Stomach (tissue), 9 donors: ENCODE data around the gene COL4A1. TPM values are rescaled to one million over a fixed set of nuclear protein-coding genes. Genes with fewer than 3 reads are reported as not detected.

Source experiments
- DNase-seq, 2 donors: peaks; one replicate each; pipeline versions ENCODE4 v3.0.0 to v3.0.0-alpha.2; 2013 to 2019
- H3K27ac ChIP-seq, 5 donors: fragments of 200-600 bp in 4 of 5; sonication (generic) in 4 of 5; one replicate each; pipeline ENCODE4 v1.5.1; 2013 to 2019; ENCODE audit warnings: mild to moderate bottlenecking in 1 of 5, moderate library complexity in 1 of 5
- H3K27me3 ChIP-seq, 3 donors: fragments of 200-600 bp; sonication (generic); one replicate each; pipeline ENCODE4 v1.5.1; 2017 to 2019; ENCODE audit warnings: mixed run types in 1 of 3
- H3K36me3 ChIP-seq, 4 donors: fragments of 200-600 bp; sonication (generic); 1 replicate in 3 of 4; 2 replicates in 1 of 4; pipeline ENCODE4 v1.5.1; 2016 to 2019
- H3K4me1 ChIP-seq, 4 donors: fragments of 200-600 bp; sonication (generic); one replicate each; pipeline ENCODE4 v1.5.1; 2016 to 2019
- H3K4me3 ChIP-seq, 4 donors: fragments of 200-600 bp; sonication (generic) in 3 of 4; one replicate each; pipeline ENCODE4 v1.5.1; 2016 to 2019; ENCODE audit warnings: mild to moderate bottlenecking in 1 of 4
- H3K9me3 ChIP-seq, 4 donors: fragments of 200-600 bp; sonication (generic); one replicate each; pipeline ENCODE4 v1.5.1; 2016 to 2019
- EP300 ChIP-seq: sonication (generic); formaldehyde crosslinking; IDR thresholded peaks from one replicate; pipeline ENCODE4 v1.6.1; 2017; ENCODE audit warnings: antibody characterized with exemption
- POLR2A ChIP-seq, 4 donors: fragments of 450-650 bp; IDR thresholded peaks; one replicate each; pipeline ENCODE4 v1.6.1; 2016; ENCODE audit warnings: antibody characterized with exemption in 4 of 4, control low read depth in 2 of 4, mild to moderate bottlenecking in 1 of 4, moderate library complexity in 1 of 4
- POLR2AphosphoS5 ChIP-seq, 3 donors: sonication (generic); formaldehyde crosslinking; IDR thresholded peaks; one replicate each; pipeline ENCODE4 v1.6.1; 2016; ENCODE audit warnings: antibody characterized with exemption in 3 of 3
- WGBS, 5 donors: extraction: QIAGEN DNeasy Blood & Tissue Kit in 3 of 5; methylation state at CpG; one replicate each; pipeline versions ENCODE4 v1.1.5 to v1.1.7; 2013 to 2018; 5-methylcytosine and 5-hydroxymethylcytosine counted together
- intact Hi-C: fragments of 100-400 bp; cut with DNase I; formaldehyde crosslinking; loops from one replicate; pipeline ENCODE4 v1.15.1; 2023; ENCODE audit warnings: low total_unique reads
- polyA plus RNA-seq, 3 donors: library from polyadenylated mRNA; stranded (reverse); fragments of 200-250 nt; gene quantifications; one replicate each; pipeline ENCODE4 v1.2.3, GENCODE V29; 2013
- total RNA-seq, 5 donors: library from RNA; depleted of rRNA; stranded (reverse); fragments of >200 nt; gene quantifications; one replicate each; pipeline versions ENCODE4 v1.1.0 to v1.2.3, GENCODE V29; 2014 to 2016
- TF ChIP-seq, protein P1 (sequence below), 7 experiments: fragments of 450-650 bp in 4 of 7; fragments of 200-600 bp in 3 of 7; sonication (generic) in 3 of 7; IDR thresholded peaks; one replicate each; pipeline ENCODE4 v1.5.1; 2016 to 2019; ENCODE audit warnings: antibody characterized with exemption in 7 of 7, control low read depth in 2 of 7, mild to moderate bottlenecking in 1 of 7
- donor health status: healthy with polysubstance abuse.
- donor health status: Bipolar disorder and iron deficiency.
- donor health status: healthy.

The COL4A1 gene
- total and polyA plus RNA-seq, 8 donors, result 18.8 to 798 (median 133) TPM

DNA sequence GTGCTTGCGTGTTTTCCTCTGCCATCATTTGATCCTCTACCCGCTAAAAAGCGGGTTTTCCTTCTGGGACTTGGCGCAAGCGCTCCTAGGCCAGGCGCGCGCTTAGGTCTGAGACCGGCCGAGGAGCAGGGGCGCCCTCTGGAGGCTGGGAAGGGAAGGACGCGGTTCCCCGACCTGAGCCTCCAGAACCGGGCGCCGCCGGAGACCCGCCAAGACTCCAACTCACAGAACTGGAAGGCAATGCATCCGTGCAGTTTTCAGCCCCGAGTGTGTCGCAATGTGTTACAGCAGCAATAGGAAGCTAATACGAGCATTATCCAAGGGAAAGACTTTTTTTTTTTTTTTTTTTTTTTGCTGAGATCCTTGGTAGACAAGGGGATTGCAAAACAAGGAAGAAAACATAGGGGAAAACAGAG is 190.9 kb downstream of the COL4A1 start:
- TF ChIP-seq, protein P1, sequence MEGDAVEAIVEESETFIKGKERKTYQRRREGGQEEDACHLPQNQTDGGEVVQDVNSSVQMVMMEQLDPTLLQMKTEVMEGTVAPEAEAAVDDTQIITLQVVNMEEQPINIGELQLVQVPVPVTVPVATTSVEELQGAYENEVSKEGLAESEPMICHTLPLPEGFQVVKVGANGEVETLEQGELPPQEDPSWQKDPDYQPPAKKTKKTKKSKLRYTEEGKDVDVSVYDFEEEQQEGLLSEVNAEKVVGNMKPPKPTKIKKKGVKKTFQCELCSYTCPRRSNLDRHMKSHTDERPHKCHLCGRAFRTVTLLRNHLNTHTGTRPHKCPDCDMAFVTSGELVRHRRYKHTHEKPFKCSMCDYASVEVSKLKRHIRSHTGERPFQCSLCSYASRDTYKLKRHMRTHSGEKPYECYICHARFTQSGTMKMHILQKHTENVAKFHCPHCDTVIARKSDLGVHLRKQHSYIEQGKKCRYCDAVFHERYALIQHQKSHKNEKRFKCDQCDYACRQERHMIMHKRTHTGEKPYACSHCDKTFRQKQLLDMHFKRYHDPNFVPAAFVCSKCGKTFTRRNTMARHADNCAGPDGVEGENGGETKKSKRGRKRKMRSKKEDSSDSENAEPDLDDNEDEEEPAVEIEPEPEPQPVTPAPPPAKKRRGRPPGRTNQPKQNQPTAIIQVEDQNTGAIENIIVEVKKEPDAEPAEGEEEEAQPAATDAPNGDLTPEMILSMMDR (IDR thresholded peaks at IDR 0.05), result peak in 5 of 7 experiments; percentile 58 to 77 (median 68)
- TF ChIP-seq EP300, result no peak
- Histone ChIP-seq H3K36me3 (no peaks in the 10 kb centered on the region), H3K4me3 (no peak overlapping the region), H3K9me3 (no peaks in the 10 kb centered on the region), H3K27ac (no peak overlapping the region), H3K27me3 (peaks cover 0 to 32% (median 11%) of the 10 kb centered on the region in 3 donors), H3K4me1 (peaks cover 0 to 4% (median 1%) of the 10 kb centered on the region in 4 donors)
- DNase-seq, result peak; percentile 75 to 88
- intact Hi-C loops, result loop anchor here (10.0 kb wide), 1 partner anchor 1161 kb away; no protein-coding TSS in a partner anchor
- 17 to 30% (median 23%) methylated on average over 22 to 23 of the region's 23 CpGs for WGBS, 5 donors

DNA sequence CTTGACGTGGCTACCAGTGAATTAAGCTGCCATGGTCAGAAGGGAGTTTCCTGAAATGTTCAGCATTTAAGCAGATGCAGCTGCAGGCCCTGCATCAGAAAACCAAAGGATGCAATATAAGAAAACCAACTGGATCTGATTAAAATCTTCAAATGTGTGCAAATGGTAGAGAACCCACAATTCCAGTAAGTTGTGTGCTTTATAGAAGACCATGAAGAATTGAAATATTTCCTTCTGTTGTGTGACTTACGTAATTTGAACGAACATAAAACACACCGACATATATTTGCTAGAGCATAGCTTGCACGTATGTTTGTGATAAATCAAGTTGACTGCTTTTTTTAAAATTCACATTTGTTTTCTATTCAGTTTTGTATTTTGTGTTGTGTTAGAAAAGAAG is 191.4 kb downstream of the COL4A1 start:
- 65 to 81% (median 73%) methylated on average over 5 of the region's 5 CpGs for WGBS, 5 donors
- intact Hi-C loops, result loop anchor here (10.0 kb wide), 1 partner anchor 1161 kb away; no protein-coding TSS in a partner anchor

DNA sequence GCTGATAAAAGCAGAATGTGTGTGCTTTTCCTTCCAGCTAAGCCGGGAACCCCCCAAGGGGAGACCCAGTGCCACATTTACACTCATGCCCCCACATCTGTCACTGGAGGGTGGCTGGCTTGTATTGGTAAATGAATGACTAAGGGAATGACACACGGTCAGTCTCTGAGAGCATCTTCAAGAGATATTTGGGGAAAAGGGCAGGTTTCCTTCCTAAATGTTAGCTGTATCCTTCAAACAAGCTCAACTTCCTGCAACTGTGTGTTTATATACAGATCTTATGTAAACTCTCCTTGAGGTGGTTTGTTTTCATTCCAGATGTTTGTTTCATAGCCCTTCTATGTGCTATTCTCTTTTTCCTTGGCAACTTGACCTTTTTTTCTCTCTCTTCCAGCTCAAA is 192.6 kb downstream of the COL4A1 start:
- Histone ChIP-seq H3K27me3 (peaks cover 0 to 21% (median 11%) of the 10 kb centered on the region in 3 donors), H3K4me3 (no peak overlapping the region), H3K4me1 (peaks cover 0 to 13% (median 4%) of the 10 kb centered on the region in 4 donors), H3K9me3 (no peaks in the 10 kb centered on the region), H3K27ac (no peak overlapping the region), H3K36me3 (no peaks in the 10 kb centered on the region)
- DNase-seq, result no peak
- intact Hi-C loops, result loop anchor here (10.0 kb wide), 1 partner anchor 1160 kb away; no protein-coding TSS in a partner anchor
- 34 to 82% (median 63%) methylated on average over 2 of the region's 2 CpGs for WGBS, 5 donors
- TF ChIP-seq POLR2AphosphoS5 (IDR thresholded peaks at IDR 0.05) (no peak), EP300 (no peak), POLR2A (IDR thresholded peaks at IDR 0.05) (no peak)
- TF ChIP-seq, protein P1 (IDR thresholded peaks at IDR 0.05), result no peak

More for the DNA sequence above, 191.4 kb downstream of the COL4A1 start:
- H3K9me3 ChIP-seq, result no peaks in the 10 kb centered on the region
- H3K36me3 ChIP-seq, result no peaks in the 10 kb centered on the region
- no peak for TF ChIP-seq POLR2AphosphoS5 (IDR thresholded peaks at IDR 0.05)
- TF ChIP-seq, protein P1 (IDR thresholded peaks at IDR 0.05), result no peak
- no peak for TF ChIP-seq EP300
- TF ChIP-seq POLR2A (IDR thresholded peaks at IDR 0.05), result no peak
- no peak overlapping the region for H3K27ac ChIP-seq
- H3K4me3 ChIP-seq, result no peak overlapping the region
- peaks cover 0 to 4% (median 1%) of the 10 kb centered on the region in 4 donors for H3K4me1 ChIP-seq
- peaks cover 0 to 29% (median 11%) of the 10 kb centered on the region in 3 donors for H3K27me3 ChIP-seq
- no peak for DNase-seq

DNA sequence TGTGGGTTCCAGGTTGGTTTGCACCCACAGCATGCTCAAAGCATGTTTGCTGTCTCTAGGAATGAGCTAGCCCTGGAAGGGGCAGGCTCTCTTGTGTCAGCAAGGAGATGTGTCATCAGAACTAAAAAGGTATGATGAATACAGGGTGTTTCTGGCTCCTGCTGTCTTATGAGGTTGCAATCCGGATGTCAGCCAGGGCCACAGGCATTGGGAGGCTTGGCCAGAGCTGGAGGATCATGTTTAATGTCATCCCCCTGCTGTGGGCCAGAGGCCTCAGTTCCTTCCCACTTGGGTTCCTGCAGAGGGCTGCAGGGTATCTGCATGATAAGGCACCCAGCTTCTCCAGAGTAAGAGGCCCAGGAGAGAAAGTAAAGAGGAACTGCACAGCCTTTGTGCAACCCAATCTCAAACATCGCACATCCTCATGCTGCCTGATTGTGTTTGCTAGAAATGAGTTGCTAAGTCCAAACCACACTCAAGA is 193.6 kb downstream of the COL4A1 start:
- intact Hi-C loops, result loop anchor here (10.0 kb wide), 1 partner anchor 1159 kb away; no protein-coding TSS in a partner anchor
- TF ChIP-seq, protein P1 (IDR thresholded peaks at IDR 0.05), result no peak
- TF ChIP-seq POLR2A (IDR thresholded peaks at IDR 0.05) (no peak), POLR2AphosphoS5 (IDR thresholded peaks at IDR 0.05) (no peak), EP300 (no peak)
- Histone ChIP-seq H3K27me3 (peaks cover 0 to 19% (median 11%) of the 10 kb centered on the region in 3 donors), H3K36me3 (no peaks in the 10 kb centered on the region), H3K9me3 (no peaks in the 10 kb centered on the region), H3K4me1 (peaks cover 0 to 20% (median 8%) of the 10 kb centered on the region in 4 donors), H3K4me3 (no peak overlapping the region), H3K27ac (no peak overlapping the region)
- DNase-seq, result no peak
- 59 to 75% (median 70%) methylated on average over 2 of the region's 2 CpGs for WGBS, 5 donors
